Stimulated activated memory B cell treated with anti-CD40 and anti-IgM and Interleukin-4, amounts not matched to agents 10 μg/mL and 1 μg/mL and 100 μg/mL, for 72 hours (primary cell): ENCODE data around the gene TSPAN16.
"Not testable (repeated sequence)": the region's sequence is repeated elsewhere in the genome, so short reads cannot be mapped to it uniquely, and the experiment has no call there.

Experiments used
- ATAC-seq: fragments of 150-1000 bp; cut with Tn5 transposase; 2 replicates; pipeline ENCODE4 v1.10.0; 2021
- H3K27ac Mint-ChIP-seq: one replicate; pipeline ENCODE4 v1.8.0; 2022; ENCODE audit warnings: mild to moderate bottlenecking, mixed read lengths
- H3K27me3 Mint-ChIP-seq: one replicate; pipeline ENCODE4 v1.8.0; 2022; ENCODE audit warnings: mixed read lengths
- H3K36me3 Mint-ChIP-seq: one replicate; pipeline ENCODE4 v1.8.0; 2022; ENCODE audit warnings: mixed read lengths
- H3K4me1 Mint-ChIP-seq: one replicate; pipeline ENCODE4 v1.8.0; 2022; ENCODE audit warnings: mixed read lengths
- H3K4me3 Mint-ChIP-seq: one replicate; pipeline ENCODE4 v1.8.0; 2022; ENCODE audit warnings: mild to moderate bottlenecking, moderate library complexity, mixed read lengths
- H3K9me3 Mint-ChIP-seq: one replicate; pipeline ENCODE4 v1.8.0; 2022; ENCODE audit warnings: mixed read lengths

Gene TSPAN16

GRCh38 chr19:11322269-11323024, 26.5 kb downstream of the TSPAN16 start:
- no peak for ATAC-seq
- peaks cover 35% of the 10 kb centered on the region for H3K4me1 Mint-ChIP-seq
- H3K36me3 Mint-ChIP-seq: peaks cover 5% of the 10 kb centered on the region
- H3K9me3 Mint-ChIP-seq: no peaks in the 10 kb centered on the region
- no peak overlapping the region for H3K4me3 Mint-ChIP-seq
- peaks cover 24% of the 10 kb centered on the region for H3K27me3 Mint-ChIP-seq
- no peak overlapping the region for H3K27ac Mint-ChIP-seq

- peak overlapping the region; percentile 51 for H3K27ac Mint-ChIP-seq
- no peaks in the 10 kb centered on the region for H3K9me3 Mint-ChIP-seq
- H3K27me3 Mint-ChIP-seq: peaks cover 24% of the 10 kb centered on the region
- peaks cover 35% of the 10 kb centered on the region for H3K4me1 Mint-ChIP-seq
- no peak overlapping the region for H3K4me3 Mint-ChIP-seq
- no peak for ATAC-seq
- peaks cover 5% of the 10 kb centered on the region for H3K36me3 Mint-ChIP-seq
Measured at GRCh38 chr19:11323601-11324078, 27.7 kb downstream of the TSPAN16 start.

GRCh38 chr19:11324079-11324661, 28.2 kb downstream of the TSPAN16 start:
- H3K27me3 Mint-ChIP-seq: peaks cover 24% of the 10 kb centered on the region
- H3K36me3 Mint-ChIP-seq: peaks cover 5% of the 10 kb centered on the region
- H3K9me3 Mint-ChIP-seq: no peaks in the 10 kb centered on the region
- peak overlapping the region; percentile 51 for H3K27ac Mint-ChIP-seq
- peak; percentile 67 for ATAC-seq
- peaks cover 35% of the 10 kb centered on the region for H3K4me1 Mint-ChIP-seq
- no peak overlapping the region for H3K4me3 Mint-ChIP-seq

- H3K27ac Mint-ChIP-seq: peak overlapping the region; percentile 51
- H3K9me3 Mint-ChIP-seq: no peaks in the 10 kb centered on the region
- H3K4me3 Mint-ChIP-seq: no peak overlapping the region
- no peak for ATAC-seq
- peaks cover 5% of the 10 kb centered on the region for H3K36me3 Mint-ChIP-seq
- H3K4me1 Mint-ChIP-seq: peaks cover 35% of the 10 kb centered on the region
- peaks cover 24% of the 10 kb centered on the region for H3K27me3 Mint-ChIP-seq
Measured at GRCh38 chr19:11324748-11325389, 28.9 kb downstream of the TSPAN16 start.

GRCh38 chr19:11325544-11325943, 29.6 kb downstream of the TSPAN16 start:
- Mint-ChIP-seq H3K36me3 (peaks cover 5% of the 10 kb centered on the region), H3K9me3 (no peaks in the 10 kb centered on the region)

GRCh38 chr19:11330127-11330526, 34.2 kb downstream of the TSPAN16 start:
- Mint-ChIP-seq H3K27ac (no peak overlapping the region), H3K36me3 (peaks cover 31% of the 10 kb centered on the region), H3K4me3 (no peak overlapping the region), H3K27me3 (no peaks in the 10 kb centered on the region), H3K9me3 (no peaks in the 10 kb centered on the region), H3K4me1 (no peaks in the 10 kb centered on the region)
- no peak for ATAC-seq

More at GRCh38 chr19:11325544-11325943, 29.6 kb downstream of the TSPAN16 start:
- peaks cover 31% of the 10 kb centered on the region for H3K4me1 Mint-ChIP-seq
- peaks cover 20% of the 10 kb centered on the region for H3K27me3 Mint-ChIP-seq
- no peak for ATAC-seq
- no peak overlapping the region for H3K27ac Mint-ChIP-seq
- H3K4me3 Mint-ChIP-seq: no peak overlapping the region

- ATAC-seq: no peak
- Mint-ChIP-seq H3K27ac (no peak overlapping the region), H3K27me3 (no peaks in the 10 kb centered on the region), H3K4me3 (no peak overlapping the region), H3K36me3 (peaks cover 45% of the 10 kb centered on the region), H3K9me3 (peaks cover 3% of the 10 kb centered on the region), H3K4me1 (no peaks in the 10 kb centered on the region)
Measured at GRCh38 chr19:11331502-11331901, 35.5 kb downstream of the TSPAN16 start.

- H3K4me1 Mint-ChIP-seq: no peaks in the 10 kb centered on the region
- H3K9me3 Mint-ChIP-seq: peaks cover 3% of the 10 kb centered on the region
- H3K27me3 Mint-ChIP-seq: no peaks in the 10 kb centered on the region
- no peak overlapping the region for H3K27ac Mint-ChIP-seq
- peaks cover 42% of the 10 kb centered on the region for H3K36me3 Mint-ChIP-seq
- no peak for ATAC-seq
- no peak overlapping the region for H3K4me3 Mint-ChIP-seq
Measured at GRCh38 chr19:11332822-11333221, 36.9 kb downstream of the TSPAN16 start.

GRCh38 chr19:11333838-11334237, 37.9 kb downstream of the TSPAN16 start:
- ATAC-seq, H3K4me3 Mint-ChIP-seq, H3K27ac Mint-ChIP-seq, H3K9me3 Mint-ChIP-seq, H3K27me3 Mint-ChIP-seq, H3K4me1 Mint-ChIP-seq: not testable (repeated sequence)
- H3K36me3 Mint-ChIP-seq: peaks cover 42% of the 10 kb centered on the region

GRCh38 chr19:11335449-11336146, 39.6 kb downstream of the TSPAN16 start:
- no peak overlapping the region for H3K4me3 Mint-ChIP-seq
- H3K27ac Mint-ChIP-seq: no peak overlapping the region
- H3K4me1 Mint-ChIP-seq: peaks cover 16% of the 10 kb centered on the region
- H3K27me3 Mint-ChIP-seq: no peaks in the 10 kb centered on the region
- peaks cover 42% of the 10 kb centered on the region for H3K36me3 Mint-ChIP-seq
- no peak for ATAC-seq
- peaks cover 3% of the 10 kb centered on the region for H3K9me3 Mint-ChIP-seq

GRCh38 chr19:11337080-11337479, 41.1 kb downstream of the TSPAN16 start:
- H3K36me3 Mint-ChIP-seq: peaks cover 42% of the 10 kb centered on the region
- H3K4me3 Mint-ChIP-seq: no peak overlapping the region
- H3K27ac Mint-ChIP-seq: no peak overlapping the region
- peaks cover 16% of the 10 kb centered on the region for H3K4me1 Mint-ChIP-seq
- H3K9me3 Mint-ChIP-seq: peaks cover 3% of the 10 kb centered on the region
- H3K27me3 Mint-ChIP-seq: no peaks in the 10 kb centered on the region
- ATAC-seq: no peak

- peaks cover 16% of the 10 kb centered on the region for H3K4me1 Mint-ChIP-seq
- H3K27me3 Mint-ChIP-seq: no peaks in the 10 kb centered on the region
- H3K36me3 Mint-ChIP-seq: peaks cover 43% of the 10 kb centered on the region
- H3K27ac Mint-ChIP-seq: no peak overlapping the region
- no peak overlapping the region for H3K4me3 Mint-ChIP-seq
- no peak for ATAC-seq
- peaks cover 3% of the 10 kb centered on the region for H3K9me3 Mint-ChIP-seq
Measured at GRCh38 chr19:11338121-11338520, 42.2 kb downstream of the TSPAN16 start.

GRCh38 chr19:11338569-11339253, 42.8 kb downstream of the TSPAN16 start:
- H3K4me3 Mint-ChIP-seq: peak overlapping the region; percentile 83
- no peak for ATAC-seq
- H3K27ac Mint-ChIP-seq: peak overlapping the region; percentile 81
- H3K4me1 Mint-ChIP-seq: peaks cover 16% of the 10 kb centered on the region
- H3K36me3 Mint-ChIP-seq: peaks cover 37% of the 10 kb centered on the region
- peaks cover 3% of the 10 kb centered on the region for H3K9me3 Mint-ChIP-seq
- H3K27me3 Mint-ChIP-seq: no peaks in the 10 kb centered on the region

- H3K4me1 Mint-ChIP-seq: peaks cover 20% of the 10 kb centered on the region
Measured at GRCh38 chr19:11339254-11340098, 43.5 kb downstream of the TSPAN16 start, which contains the start of gene RAB3D. TSS of gene RAB3D (minus strand) at chr19:11339657. CDS start at chr19:11337399, 2,258 bp downstream.

More at GRCh38 chr19:11339254-11340098, 43.5 kb downstream of the TSPAN16 start, which contains the start of gene RAB3D:
- H3K9me3 Mint-ChIP-seq: peaks cover 3% of the 10 kb centered on the region
- peak; percentile 96 for ATAC-seq
- peaks cover 30% of the 10 kb centered on the region for H3K36me3 Mint-ChIP-seq
- peak within 1 kb of the TSS; percentile 81 for H3K27ac Mint-ChIP-seq
- no peaks in the 10 kb centered on the region for H3K27me3 Mint-ChIP-seq
- H3K4me3 Mint-ChIP-seq: peak within 1 kb of the TSS; percentile 83
